ENCODE results near the gene CEP83.
"Not testable (repeated sequence)": the region's sequence is repeated elsewhere in the genome, so short reads cannot be mapped to it uniquely, and the experiment has no call there.

Gene CEP83

GRCh38 chr12:94318181-94318580 is 141.5 kb downstream of the CEP83 start:
- Histone ChIP-seq H3K4me3 (ENCODE audit: insufficient read depth, low read length, poor library complexity, severe bottlenecking) (no peak overlapping the region), H3K27ac (ENCODE audit: low read depth, low read length) (no peak overlapping the region), H3K4me2 (ENCODE audit: low read depth, low read length, poor library complexity, severe bottlenecking) (no peak overlapping the region), H3K27me3 (ENCODE audit: low read length) (no peaks in the 10 kb centered on the region), H2AFZ (ENCODE audit: low read depth, low read length, severe bottlenecking) (no peak overlapping the region), H3K36me3 (ENCODE audit: low read length) (peaks cover 12% of the 10 kb centered on the region), H3K9me2 (replicated peaks; ENCODE audit: insufficient read depth, low read length) (no peaks in the 10 kb centered on the region), H3F3A (ENCODE audit: insufficient read depth) (peaks cover 7% of the 10 kb centered on the region; the same call in 1 of the 2 replicates), H3K9ac (ENCODE audit: low read length) (no peak overlapping the region), H3K9me3 (ENCODE audit: insufficient read depth, low read length) (peaks cover 26% of the 10 kb centered on the region; the same call in 1 of the 2 replicates), H4K20me1 (ENCODE audit: low read depth, low read length) (no peaks in the 10 kb centered on the region), H3K79me2 (ENCODE audit: insufficient read depth, low read length) (no peaks in the 10 kb centered on the region)
- TF ChIP-seq, protein P1, sequence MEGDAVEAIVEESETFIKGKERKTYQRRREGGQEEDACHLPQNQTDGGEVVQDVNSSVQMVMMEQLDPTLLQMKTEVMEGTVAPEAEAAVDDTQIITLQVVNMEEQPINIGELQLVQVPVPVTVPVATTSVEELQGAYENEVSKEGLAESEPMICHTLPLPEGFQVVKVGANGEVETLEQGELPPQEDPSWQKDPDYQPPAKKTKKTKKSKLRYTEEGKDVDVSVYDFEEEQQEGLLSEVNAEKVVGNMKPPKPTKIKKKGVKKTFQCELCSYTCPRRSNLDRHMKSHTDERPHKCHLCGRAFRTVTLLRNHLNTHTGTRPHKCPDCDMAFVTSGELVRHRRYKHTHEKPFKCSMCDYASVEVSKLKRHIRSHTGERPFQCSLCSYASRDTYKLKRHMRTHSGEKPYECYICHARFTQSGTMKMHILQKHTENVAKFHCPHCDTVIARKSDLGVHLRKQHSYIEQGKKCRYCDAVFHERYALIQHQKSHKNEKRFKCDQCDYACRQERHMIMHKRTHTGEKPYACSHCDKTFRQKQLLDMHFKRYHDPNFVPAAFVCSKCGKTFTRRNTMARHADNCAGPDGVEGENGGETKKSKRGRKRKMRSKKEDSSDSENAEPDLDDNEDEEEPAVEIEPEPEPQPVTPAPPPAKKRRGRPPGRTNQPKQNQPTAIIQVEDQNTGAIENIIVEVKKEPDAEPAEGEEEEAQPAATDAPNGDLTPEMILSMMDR (IDR thresholded peaks at IDR 0.05; ENCODE audit: insufficient read depth, low read length, poor library complexity, severe bottlenecking) = no peak
- TF ChIP-seq EZH2phosphoT487 (conservative IDR thresholded peaks at IDR 0.05; ENCODE audit: low read length) = no peak

GRCh38 chr12:94316600-94316999 is 143.1 kb downstream of the CEP83 start:
- H3K9me2 ChIP-seq (replicated peaks; ENCODE audit: insufficient read depth, low read length); H2AFZ ChIP-seq (ENCODE audit: low read depth, low read length, severe bottlenecking); H3F3A ChIP-seq (ENCODE audit: insufficient read depth); H3K27ac ChIP-seq (ENCODE audit: low read depth, low read length); H3K4me3 ChIP-seq (ENCODE audit: insufficient read depth, low read length, poor library complexity, severe bottlenecking); H3K79me2 ChIP-seq (ENCODE audit: insufficient read depth, low read length); H3K27me3 ChIP-seq (ENCODE audit: low read length); H3K9ac ChIP-seq (ENCODE audit: low read length); H4K20me1 ChIP-seq (ENCODE audit: low read depth, low read length); H3K4me2 ChIP-seq (ENCODE audit: low read depth, low read length, poor library complexity, severe bottlenecking); H3K36me3 ChIP-seq (ENCODE audit: low read length): not testable (repeated sequence)
- H3K9me3 ChIP-seq (ENCODE audit: insufficient read depth, low read length) = peaks cover 21% of the 10 kb centered on the region; the same call in 1 of the 2 replicates

GRCh38 chr12:94312378-94312777 is 147.3 kb downstream of the CEP83 start:
- H3F3A ChIP-seq (ENCODE audit: insufficient read depth) = peaks cover 7% of the 10 kb centered on the region
- no peak overlapping the region for H3K9ac ChIP-seq (ENCODE audit: low read length)
- H3K9me2 ChIP-seq (replicated peaks; ENCODE audit: insufficient read depth, low read length) = no peaks in the 10 kb centered on the region
- no peaks in the 10 kb centered on the region for H3K79me2 ChIP-seq (ENCODE audit: insufficient read depth, low read length)
- peaks cover 22% of the 10 kb centered on the region for H3K36me3 ChIP-seq (ENCODE audit: low read length)
- H3K4me2 ChIP-seq (ENCODE audit: low read depth, low read length, poor library complexity, severe bottlenecking) = no peak overlapping the region
- no peaks in the 10 kb centered on the region for H4K20me1 ChIP-seq (ENCODE audit: low read depth, low read length)
- no peaks in the 10 kb centered on the region for H3K27me3 ChIP-seq (ENCODE audit: low read length)
- no peak overlapping the region for H3K27ac ChIP-seq (ENCODE audit: low read depth, low read length)
- H3K9me3 ChIP-seq (ENCODE audit: insufficient read depth, low read length) = no peaks in the 10 kb centered on the region
- H2AFZ ChIP-seq (ENCODE audit: low read depth, low read length, severe bottlenecking) = no peak overlapping the region
- no peak overlapping the region for H3K4me3 ChIP-seq (ENCODE audit: insufficient read depth, low read length, poor library complexity, severe bottlenecking)
- TF ChIP-seq EZH2phosphoT487 (conservative IDR thresholded peaks at IDR 0.05; ENCODE audit: low read length) = no peak
- TF ChIP-seq, protein P1 (IDR thresholded peaks at IDR 0.05; ENCODE audit: insufficient read depth, low read length, poor library complexity, severe bottlenecking) = no peak

DNA sequence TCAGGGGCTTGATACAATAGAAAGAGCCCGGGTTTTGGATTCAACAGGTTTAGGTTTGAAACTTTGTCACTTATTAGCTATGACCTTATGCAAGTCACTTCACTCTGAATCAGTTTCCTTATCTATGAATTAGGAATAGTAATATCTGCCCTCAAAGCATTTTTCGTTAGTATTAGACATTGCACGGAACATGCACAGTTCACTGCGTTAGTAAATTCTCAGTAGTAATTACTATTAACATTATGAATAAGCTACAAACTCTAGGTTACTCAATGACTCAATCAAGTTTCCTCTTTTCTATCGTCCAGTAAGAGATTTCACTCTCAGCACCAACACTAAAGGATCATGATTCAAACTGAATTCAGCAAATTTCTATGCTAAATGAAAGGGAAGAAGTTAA is 150.3 kb downstream of the CEP83 start:
- no peak overlapping the region for H3K4me3 ChIP-seq (ENCODE audit: insufficient read depth, low read length, poor library complexity, severe bottlenecking)
- H3K27me3 ChIP-seq (ENCODE audit: low read length) = no peaks in the 10 kb centered on the region
- peaks cover 23% of the 10 kb centered on the region for H3K36me3 ChIP-seq (ENCODE audit: low read length)
- H3K9ac ChIP-seq (ENCODE audit: low read length) = no peak overlapping the region
- H3K79me2 ChIP-seq (ENCODE audit: insufficient read depth, low read length) = no peaks in the 10 kb centered on the region
- TF ChIP-seq, protein P1 (IDR thresholded peaks at IDR 0.05; ENCODE audit: insufficient read depth, low read length, poor library complexity, severe bottlenecking) = no peak
- TF ChIP-seq EZH2phosphoT487 (conservative IDR thresholded peaks at IDR 0.05; ENCODE audit: low read length) = no peak
- H3K9me2 ChIP-seq (replicated peaks; ENCODE audit: insufficient read depth, low read length) = no peaks in the 10 kb centered on the region
- no peak overlapping the region for H2AFZ ChIP-seq (ENCODE audit: low read depth, low read length, severe bottlenecking)
- no peak overlapping the region for H3K27ac ChIP-seq (ENCODE audit: low read depth, low read length)
- H3K9me3 ChIP-seq (ENCODE audit: insufficient read depth, low read length) = no peaks in the 10 kb centered on the region
- H3K4me2 ChIP-seq (ENCODE audit: low read depth, low read length, poor library complexity, severe bottlenecking) = no peak overlapping the region
- H3F3A ChIP-seq (ENCODE audit: insufficient read depth) = peaks cover under 1% of the 10 kb centered on the region
- H4K20me1 ChIP-seq (ENCODE audit: low read depth, low read length) = no peaks in the 10 kb centered on the region
